GM12878 (cell line): ENCODE data around the gene SSBP2. TPM values are rescaled to one million over a fixed set of nuclear protein-coding genes. Genes with fewer than 3 reads are reported as not detected.

Source experiments
- ATAC-seq: fragments of 200-7000 bp; cut with Tn5 transposase; 3 replicates; pipeline ENCODE4 v1.9.1; 2020; ENCODE audit warnings: mild to moderate bottlenecking, moderate library complexity
- BruUV-seq: library from RNA; stranded (reverse); fragments of 400-500 nt; replicated peaks from 2 replicates; lab custom pipeline; 2021; lab: Mats Ljungman, UMichigan
- CTCF ChIA-PET: fragments of 300-600 bp; sonication (Branson Sonifier 250); formaldehyde crosslinking; extraction: SDS; loops from one replicate; lab custom pipeline; 2021; ENCODE audit warnings: inconsistent platforms; lab: Yijun Ruan, JAX
- POLR2A ChIA-PET: fragments of 350-600 bp; formaldehyde crosslinking; extraction: SDS; loops from one replicate; lab custom pipeline; 2021; ENCODE audit warnings: inconsistent platforms; lab: Charles Lee
- RAD21 ChIA-PET: fragments of 300-600 bp; sonication (Branson Sonifier 250); formaldehyde crosslinking; loops from one replicate; lab custom pipeline; 2023; ENCODE audit warnings: antibody characterized with exemption; ENCODE audit not compliant: unreplicated experiment; lab: Charles Lee
- SMC1A ChIA-PET: fragments of 300-600 bp; sonication (Branson Sonifier 250); formaldehyde crosslinking; loops from one replicate; lab custom pipeline; 2023; ENCODE audit not compliant: unreplicated experiment, uncharacterized antibody; lab: Charles Lee
- DNase-seq: peaks from one replicate; pipeline ENCODE4 v3.0.0-alpha.2; 2011; ENCODE audit warnings: low read depth, low spot score
- FAIRE-seq: peaks from 3 replicates; lab custom pipeline; 2011; peaks lifted over from hg19 to GRCh38; lab: Jason Lieb, UNC
- H2AFZ ChIP-seq: 2 replicates; pipeline ENCODE4 v1.6.0; 2011; ENCODE audit warnings: low read depth, low read length, control low read depth; ENCODE audit not compliant: control insufficient read depth
- H3K27ac ChIP-seq: 2 replicates; pipeline ENCODE4 v1.5.1; 2011; ENCODE audit warnings: control low read depth; ENCODE audit not compliant: control insufficient read depth, insufficient read depth
- H3K27me3 ChIP-seq, 2 experiments: replicated peaks in 1 of 2; 2 replicates each; pipeline versions ENCODE4 v1.6.0 to v1.6.1; 2011; ENCODE audit warnings: low read length in 1 of 2; ENCODE audit not compliant: control insufficient read depth in 2 of 2, insufficient read depth in 2 of 2
- H3K36me3 ChIP-seq, 2 experiments: 2 replicates each; pipeline ENCODE4 v1.5.1; 2011; ENCODE audit warnings: low read length in 1 of 2; ENCODE audit not compliant: control insufficient read depth in 2 of 2, insufficient read depth in 2 of 2
- H3K4me1 ChIP-seq: 2 replicates; pipeline ENCODE4 v1.6.1; 2011; ENCODE audit warnings: mild to moderate bottlenecking, low read length, moderate library complexity, mixed read lengths; ENCODE audit not compliant: control insufficient read depth, insufficient read depth
- H3K4me2 ChIP-seq: 2 replicates; pipeline ENCODE4 v1.6.0; 2011; ENCODE audit warnings: control low read depth; ENCODE audit not compliant: control insufficient read depth, insufficient read depth
- H3K4me3 ChIP-seq: fragments of 200-600 bp; sonication (generic); 2 replicates; pipeline ENCODE4 v1.5.1; 2016
- H3K79me2 ChIP-seq: 2 replicates; pipeline ENCODE4 v1.6.0; 2011; ENCODE audit warnings: low read length; ENCODE audit not compliant: control insufficient read depth, insufficient read depth
- H3K9ac ChIP-seq: 2 replicates; pipeline ENCODE4 v1.8.0; 2011; ENCODE audit warnings: low read length, control low read depth, mixed read lengths; ENCODE audit not compliant: control insufficient read depth, insufficient read depth
- H3K9me3 ChIP-seq: replicated peaks from 3 replicates; pipeline ENCODE4 v1.5.1; 2011; ENCODE audit warnings: mild to moderate bottlenecking, low read length; ENCODE audit not compliant: control insufficient read depth, insufficient read depth
- H4K20me1 ChIP-seq: 2 replicates; pipeline ENCODE4 v1.6.0; 2011; ENCODE audit not compliant: control insufficient read depth, insufficient read depth
- CHD4 ChIP-seq: fragments of 200-600 bp; sonication (generic); IDR thresholded peaks from 2 replicates; pipeline ENCODE4 v1.6.1; 2016; ENCODE audit warnings: mild to moderate bottlenecking
- DPF2 ChIP-seq: fragments of 450-650 bp; IDR thresholded peaks from 2 replicates; pipeline ENCODE4 v1.6.1; 2017; ENCODE audit warnings: mild to moderate bottlenecking
- E2F4 ChIP-seq: IDR thresholded peaks from 2 replicates; pipeline ENCODE4 v1.6.1; 2012; ENCODE audit warnings: low read depth, low read length, improper control_type of control experiment
- NBN ChIP-seq: fragments of 450-650 bp; IDR thresholded peaks from 2 replicates; pipeline ENCODE4 v1.6.1; 2016
- NR2C2 ChIP-seq: IDR thresholded peaks from 2 replicates; pipeline ENCODE4 v1.6.1; 2011; ENCODE audit warnings: borderline replicate concordance, low read depth; ENCODE audit not compliant: control insufficient read depth, insufficient read length
- SMAD1 ChIP-seq: fragments of 450-650 bp; IDR thresholded peaks from 2 replicates; pipeline ENCODE4 v1.6.1; 2018; ENCODE audit warnings: mild to moderate bottlenecking, low read depth; ENCODE audit not compliant: partially characterized antibody
- SP1 ChIP-seq: IDR thresholded peaks from one replicate; pipeline ENCODE4 v1.6.1; 2011; ENCODE audit warnings: low read depth, low read length
- TCF3 ChIP-seq: IDR thresholded peaks from 2 replicates; pipeline ENCODE4 v1.6.1; 2012; ENCODE audit warnings: low read depth, mild to moderate bottlenecking, low read length, borderline replicate concordance; ENCODE audit not compliant: insufficient read depth
- YBX1 ChIP-seq: fragments of 450-650 bp; IDR thresholded peaks from 2 replicates; pipeline ENCODE4 v1.6.1; 2016; ENCODE audit warnings: antibody characterized with exemption
- ZBED1 ChIP-seq: IDR thresholded peaks from 2 replicates; pipeline ENCODE4 v1.6.1; 2016; ENCODE audit warnings: borderline replicate concordance
- ZNF207 ChIP-seq: fragments of 450-650 bp; IDR thresholded peaks from 2 replicates; pipeline ENCODE4 v1.6.1; 2014; ENCODE audit warnings: antibody characterized with exemption, mild to moderate bottlenecking, borderline replicate concordance
- ZNF592 ChIP-seq: fragments of 450-650 bp; IDR thresholded peaks from 2 replicates; pipeline ENCODE4 v1.6.1; 2017; ENCODE audit warnings: mild to moderate bottlenecking, moderate library complexity
- ZNF687 ChIP-seq: fragments of 450-650 bp; IDR thresholded peaks from 2 replicates; pipeline ENCODE4 v1.6.1; 2017; ENCODE audit warnings: mild to moderate bottlenecking, moderate library complexity
- WGBS: methylation state at CpG from one replicate; pipeline ENCODE4 v1.1.6; 2016; ENCODE audit warnings: low lambda C conversion rate; ENCODE audit not compliant: insufficient replicate concordance, insufficient coverage; ENCODE audit errors: missing lambda C conversion rate; 5-methylcytosine and 5-hydroxymethylcytosine counted together
- in situ Hi-C: fragments of 300-500 bp; cut with MboI; formaldehyde crosslinking; loops from 9 replicates; pipeline ENCODE4 v1.14.3; 2018; ENCODE audit warnings: mixed read lengths
- intact Hi-C: fragments of 100-400 bp; cut with micrococcal nuclease; formaldehyde crosslinking; loops from one replicate; pipeline ENCODE4 v1.14.2; 2022; ENCODE audit not compliant: unreplicated experiment
- polyA plus RNA-seq, 11 experiments: library from polyadenylated mRNA; depleted of rRNA in 4 of 11; unstranded in 6 of 11; stranded (reverse) in 5 of 11; fragments of >200 nt; fragmentation: Nextera tagmentation in 4 of 11; fragmentation: Illumina TruSeq in 1 of 11; extraction: Ambion mirVana in 4 of 11; extraction: Trizol in 1 of 11; gene quantifications; 1 replicate in 1 of 11; 2 replicates in 10 of 11; pipeline versions ENCODE4 v1.2.1 to v1.2.3, GENCODE V29; 2011 to 2016; ENCODE audit warnings: inconsistent platforms in 2 of 11, missing spikeins in 2 of 11, low read depth in 1 of 11
- total RNA-seq, 4 experiments: library from RNA; depleted of rRNA in 3 of 4; stranded (reverse); fragments of >200 nt in 3 of 4; fragmentation: Illumina TruSeq in 1 of 4; extraction: Trizol in 1 of 4; gene quantifications; 2 replicates each; pipeline versions ENCODE4 v1.2.1 to v1.2.3, GENCODE V29; 2013 to 2021

SSBP2 gene
- total and polyA plus RNA-seq, 10 of the 15 experiments (the other 5 are each of a cell fraction or from before 2014, with no cell fraction given), result 52.2 to 132 (median 110) TPM

GRCh38 chr5:81555865-81556264 lies 195.0 kb downstream of the SSBP2 start:
- ChIA-PET CTCF (no interaction called here), SMC1A (no interaction called here), RAD21 (no interaction called here), POLR2A (no interaction called here)
- no peak overlapping the region for H3K4me3 ChIP-seq
- no peaks in the 10 kb centered on the region for H3K36me3 ChIP-seq
- no peaks in the 10 kb centered on the region for H3K9me3 ChIP-seq
- no peaks in the 10 kb centered on the region for H3K27me3 ChIP-seq
- ATAC-seq (no peak), FAIRE-seq (no peak), DNase-seq (no peak)
- in situ Hi-C loops, result no loop called here
- WGBS, result 100% methylated on average over 2 of the region's 2 CpGs
- intact Hi-C loops, result no loop called here
- no peaks in the 10 kb centered on the region for H4K20me1 ChIP-seq
- no TSS peak for BruUV-seq
- no peak overlapping the region for H3K27ac ChIP-seq
- no peaks in the 10 kb centered on the region for H3K4me1 ChIP-seq
- H3K4me2 ChIP-seq, result no peak overlapping the region
- no peak overlapping the region for H3K9ac ChIP-seq
- H2AFZ ChIP-seq, result no peak overlapping the region
- H3K79me2 ChIP-seq, result no peaks in the 10 kb centered on the region
- TF ChIP-seq E2F4 (no peak), NBN (no peak), SP1 (no peak), CHD4 (no peak), SMAD1 (no peak), YBX1 (no peak), NR2C2 (no peak), DPF2 (no peak), ZNF687 (no peak), TCF3 (no peak), ZNF592 (no peak), ZNF207 (no peak), ZBED1 (no peak)
